HS-5 (cell line): ENCODE results near the gene DDN.

Experiments
- DNase-seq: peaks from one replicate; pipeline ENCODE4 v3.0.0-alpha.2; 2012; ENCODE audit warnings: low read depth

The DDN gene

GRCh38 chr12:49013428-49013827, 14.3 kb upstream of the DDN start:
- DNase-seq: no peak

- DNase-seq: no peak
These were observed 13.6 kb upstream of the DDN start for GRCh38 chr12:49012739-49013138.

GRCh38 chr12:49010092-49010668, 11.0 kb upstream of the DDN start:
- DNase-seq: no peak

- DNase-seq: no peak
These were observed 9.8 kb upstream of the DDN start for GRCh38 chr12:49008943-49009342.

- no peak for DNase-seq
These were observed 1.2 kb upstream of the DDN start for GRCh38 chr12:49000346-49000745.

- no peak for DNase-seq
These were observed 450 bp downstream of the DDN start for GRCh38 chr12:48998497-48999353.

GRCh38 chr12:48997719-48998496, 1.3 kb downstream of the DDN start:
- DNase-seq: no peak

GRCh38 chr12:48996794-48997718, 2.1 kb downstream of the DDN start:
- no peak for DNase-seq

GRCh38 chr12:48995086-48995879, 3.9 kb downstream of the DDN start:
- peak; percentile 18 for DNase-seq

- no peak for DNase-seq
These were observed 4.7 kb downstream of the DDN start for GRCh38 chr12:48994224-48995085.

- no peak for DNase-seq
These were observed 5.4 kb downstream of the DDN start for GRCh38 chr12:48993787-48994186.

GRCh38 chr12:48991247-48992050, 7.7 kb downstream of the DDN start:
- no peak for DNase-seq

GRCh38 chr12:48990552-48990951, 8.6 kb downstream of the DDN start:
- no peak for DNase-seq

- DNase-seq: no peak
These were observed 11.0 kb downstream of the DDN start for GRCh38 chr12:48988030-48988649.

GRCh38 chr12:48986720-48987291, 12.4 kb downstream of the DDN start:
- no peak for DNase-seq

GRCh38 chr12:48985901-48986300, 13.3 kb downstream of the DDN start:
- DNase-seq: no peak

- no peak for DNase-seq
These were observed 13.7 kb downstream of the DDN start for GRCh38 chr12:48985475-48985897.

GRCh38 chr12:48982397-48983080, 16.6 kb downstream of the DDN start:
- no peak for DNase-seq
